Chondrocyte (in vitro differentiated cells): ENCODE results near the gene DAB2IP. TPM values are rescaled to one million over a fixed set of nuclear protein-coding genes. Genes with fewer than 3 reads are reported as not detected.

Experiments
- DNase-seq: peaks from one replicate; pipeline ENCODE4 v3.0.0; 2021; ENCODE audit warnings: mixed read lengths, low spot score
- H3K27ac Mint-ChIP-seq: one replicate; pipeline ENCODE4 v1.8.0; 2021; ENCODE audit warnings: mild to moderate bottlenecking, moderate library complexity, mixed read lengths; ENCODE audit not compliant: unreplicated experiment
- H3K27me3 Mint-ChIP-seq: 2 replicates; pipeline ENCODE4 v1.8.0; 2021; ENCODE audit warnings: low read depth, mixed read lengths
- H3K36me3 Mint-ChIP-seq: 2 replicates; pipeline ENCODE4 v1.8.0; 2021; ENCODE audit warnings: low read depth, mixed read lengths
- H3K4me1 Mint-ChIP-seq: 2 replicates; pipeline ENCODE4 v1.8.0; 2021; ENCODE audit warnings: low read depth, mild to moderate bottlenecking, mixed read lengths
- H3K4me3 Mint-ChIP-seq: one replicate; pipeline ENCODE4 v1.8.0; 2021; ENCODE audit warnings: mild to moderate bottlenecking, moderate library complexity, mixed read lengths; ENCODE audit not compliant: unreplicated experiment
- H3K9me3 Mint-ChIP-seq: 2 replicates; pipeline ENCODE4 v1.8.0; 2021; ENCODE audit warnings: low read depth, mixed read lengths
- total RNA-seq: library from RNA; stranded (reverse); gene quantifications from 3 replicates; pipeline ENCODE4 v1.2.1, GENCODE V29; 2021
- TF ChIP-seq, protein P1 (sequence below): fragments of 200-600 bp; sonication (generic); IDR thresholded peaks from 2 replicates; pipeline ENCODE4 v1.5.0; 2021; ENCODE audit warnings: antibody characterized with exemption, mild to moderate bottlenecking, moderate library complexity

The DAB2IP gene
- total RNA-seq, 1 donor from 2014 or later: 58.5 TPM

DNA sequence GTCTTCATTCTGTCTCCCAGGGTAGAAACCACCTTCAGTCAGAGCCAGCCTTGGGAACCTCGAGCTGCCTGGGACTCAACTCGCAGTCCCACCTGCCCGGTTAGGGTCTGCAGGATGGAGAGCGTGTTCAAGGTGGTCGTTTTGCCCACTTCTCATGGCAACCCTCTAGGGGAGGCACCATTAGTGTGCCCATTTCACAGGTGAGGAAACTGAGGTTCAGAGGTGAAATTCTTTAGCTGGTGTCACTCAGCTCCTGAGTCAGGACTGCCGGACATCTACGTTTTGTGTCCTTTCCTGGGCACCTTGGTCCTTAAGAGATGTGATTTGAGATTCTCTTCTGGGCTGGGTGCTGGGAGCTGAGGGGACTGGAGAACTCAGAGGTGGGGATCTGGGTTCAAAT is 30.0 kb downstream of the DAB2IP start:
- Mint-ChIP-seq H3K9me3 (no peaks in the 10 kb centered on the region), H3K36me3 (peaks cover 4% of the 10 kb centered on the region), H3K4me3 (no peak overlapping the region), H3K27ac (no peak overlapping the region), H3K4me1 (peaks cover under 1% of the 10 kb centered on the region), H3K27me3 (no peaks in the 10 kb centered on the region)
- peak; percentile 57 for DNase-seq
- TF ChIP-seq, protein P1, sequence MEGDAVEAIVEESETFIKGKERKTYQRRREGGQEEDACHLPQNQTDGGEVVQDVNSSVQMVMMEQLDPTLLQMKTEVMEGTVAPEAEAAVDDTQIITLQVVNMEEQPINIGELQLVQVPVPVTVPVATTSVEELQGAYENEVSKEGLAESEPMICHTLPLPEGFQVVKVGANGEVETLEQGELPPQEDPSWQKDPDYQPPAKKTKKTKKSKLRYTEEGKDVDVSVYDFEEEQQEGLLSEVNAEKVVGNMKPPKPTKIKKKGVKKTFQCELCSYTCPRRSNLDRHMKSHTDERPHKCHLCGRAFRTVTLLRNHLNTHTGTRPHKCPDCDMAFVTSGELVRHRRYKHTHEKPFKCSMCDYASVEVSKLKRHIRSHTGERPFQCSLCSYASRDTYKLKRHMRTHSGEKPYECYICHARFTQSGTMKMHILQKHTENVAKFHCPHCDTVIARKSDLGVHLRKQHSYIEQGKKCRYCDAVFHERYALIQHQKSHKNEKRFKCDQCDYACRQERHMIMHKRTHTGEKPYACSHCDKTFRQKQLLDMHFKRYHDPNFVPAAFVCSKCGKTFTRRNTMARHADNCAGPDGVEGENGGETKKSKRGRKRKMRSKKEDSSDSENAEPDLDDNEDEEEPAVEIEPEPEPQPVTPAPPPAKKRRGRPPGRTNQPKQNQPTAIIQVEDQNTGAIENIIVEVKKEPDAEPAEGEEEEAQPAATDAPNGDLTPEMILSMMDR: no peak

DNA sequence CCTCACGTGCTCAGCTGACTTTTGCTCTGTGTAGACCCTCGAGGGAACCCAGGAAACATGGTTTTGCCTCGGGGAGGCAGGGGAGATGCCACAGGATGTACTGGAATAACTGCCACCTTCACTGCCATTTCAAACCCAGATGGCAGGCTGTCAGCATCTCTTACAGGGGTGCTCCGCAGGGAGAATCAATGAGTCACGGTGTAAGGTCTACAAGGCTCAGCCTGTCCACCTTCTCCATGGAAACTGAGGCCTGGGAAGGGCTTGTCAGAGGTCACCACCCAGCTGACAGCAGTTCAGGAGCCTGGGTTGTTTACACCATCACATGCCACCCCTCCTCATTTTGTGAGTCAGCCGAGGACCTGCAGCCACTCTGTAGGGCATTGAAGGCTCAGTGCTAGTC is 30.8 kb downstream of the DAB2IP start:
- H3K4me3 Mint-ChIP-seq: no peak overlapping the region
- TF ChIP-seq, protein P1: no peak
- H3K9me3 Mint-ChIP-seq: no peaks in the 10 kb centered on the region
- DNase-seq: peak; percentile 44
- no peak overlapping the region for H3K27ac Mint-ChIP-seq
- peaks cover 4% of the 10 kb centered on the region for H3K36me3 Mint-ChIP-seq
- H3K4me1 Mint-ChIP-seq: no peaks in the 10 kb centered on the region
- no peaks in the 10 kb centered on the region for H3K27me3 Mint-ChIP-seq

DNA sequence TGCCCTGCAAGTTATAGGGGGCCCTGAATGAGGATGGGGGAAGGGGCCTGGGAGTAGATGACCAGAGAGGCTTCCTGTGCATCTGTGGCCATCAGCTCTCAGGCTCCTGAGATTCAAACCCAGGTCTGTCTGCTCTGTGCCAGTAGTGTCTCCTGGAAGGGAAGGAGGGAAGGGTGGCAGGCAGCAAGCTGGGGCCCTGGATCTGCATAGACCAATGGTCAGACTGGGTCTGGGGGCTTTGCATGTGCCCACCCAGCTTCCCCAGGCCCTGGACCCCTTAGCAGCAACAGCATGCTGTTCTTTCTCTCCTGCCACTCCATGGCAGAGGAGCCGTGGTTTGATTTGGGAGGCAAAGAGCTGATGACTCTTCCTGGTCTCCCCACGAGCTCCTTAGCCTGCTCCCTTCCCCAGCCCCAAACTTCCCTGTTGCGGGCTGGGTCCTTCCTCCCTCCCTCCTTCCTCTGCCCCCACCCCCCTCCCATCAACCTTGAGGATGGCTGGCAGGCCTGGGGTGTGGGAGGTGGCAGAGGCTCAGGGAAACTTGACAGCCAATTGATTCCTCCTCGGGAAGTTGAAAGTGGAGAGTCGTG is 31.6 kb downstream of the DAB2IP start:
- Mint-ChIP-seq H3K4me3 (no peak overlapping the region), H3K9me3 (no peaks in the 10 kb centered on the region), H3K27me3 (no peaks in the 10 kb centered on the region), H3K4me1 (no peaks in the 10 kb centered on the region), H3K36me3 (peaks cover 4% of the 10 kb centered on the region), H3K27ac (no peak overlapping the region)
- TF ChIP-seq, protein P1: no peak
- peak; percentile 50 for DNase-seq

DNA sequence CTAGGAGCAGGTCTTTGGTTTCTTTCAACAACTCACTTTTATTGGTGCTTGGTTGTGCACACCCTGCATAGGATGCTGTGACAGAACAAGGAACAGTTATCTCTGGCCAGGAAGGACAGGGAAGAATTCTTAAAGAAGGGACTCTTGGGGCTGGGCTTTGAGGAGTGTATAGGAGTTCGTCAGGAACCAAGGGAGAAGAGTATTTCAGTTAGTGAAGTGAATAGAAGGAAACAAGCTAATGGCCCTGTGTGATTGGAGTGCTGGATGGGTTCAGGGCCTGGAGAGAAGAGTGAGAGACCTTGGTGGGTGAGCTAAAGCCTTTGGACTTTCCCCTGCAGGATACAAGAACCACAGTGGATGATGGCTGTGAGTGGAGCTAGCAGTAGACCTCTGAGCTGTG is 32.2 kb downstream of the DAB2IP start:
- H3K36me3 Mint-ChIP-seq: peaks cover 4% of the 10 kb centered on the region
- no peak overlapping the region for H3K4me3 Mint-ChIP-seq
- no peaks in the 10 kb centered on the region for H3K9me3 Mint-ChIP-seq
- TF ChIP-seq, protein P1: no peak
- H3K27ac Mint-ChIP-seq: no peak overlapping the region
- H3K4me1 Mint-ChIP-seq: no peaks in the 10 kb centered on the region
- H3K27me3 Mint-ChIP-seq: no peaks in the 10 kb centered on the region
- DNase-seq: no peak

DNA sequence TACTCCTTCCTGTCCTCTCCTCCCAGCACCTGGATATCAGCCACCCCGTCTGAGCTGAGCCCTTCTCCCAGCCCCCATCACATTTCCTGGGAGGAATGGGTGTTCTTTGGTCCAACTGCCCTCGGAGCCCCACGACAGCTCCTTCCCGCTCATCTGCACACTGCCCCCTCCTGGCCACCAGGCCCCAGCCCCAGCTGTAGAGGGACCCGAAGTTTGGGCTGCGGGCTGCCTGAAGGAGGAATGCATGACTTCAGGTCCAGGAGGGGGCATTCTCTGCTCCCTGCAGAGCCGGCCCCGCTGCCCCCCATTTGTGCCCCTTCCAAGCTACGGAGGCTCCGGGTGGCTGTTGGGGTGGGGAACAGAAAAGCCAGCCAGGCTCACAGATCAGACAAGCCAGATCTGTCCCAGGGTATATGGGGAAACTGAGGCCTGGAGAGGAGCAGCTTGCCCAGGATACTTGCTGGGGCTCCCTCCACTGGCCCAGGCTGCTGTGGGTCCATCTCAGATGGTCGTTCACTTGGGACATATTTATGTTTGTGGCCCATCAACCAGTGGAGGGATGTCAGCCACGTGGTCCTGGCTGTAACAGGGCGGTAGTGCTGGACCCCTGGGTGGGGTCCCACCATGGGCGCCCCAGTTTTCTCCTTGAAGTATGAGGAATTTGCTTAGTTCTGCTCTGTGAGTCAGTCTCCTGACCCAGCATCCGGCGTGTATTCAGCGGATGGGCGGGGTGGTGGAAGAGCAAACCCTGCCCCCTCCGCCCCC is 33.1 kb downstream of the DAB2IP start:
- no peaks in the 10 kb centered on the region for H3K27me3 Mint-ChIP-seq
- no peak overlapping the region for H3K27ac Mint-ChIP-seq
- TF ChIP-seq, protein P1: peak; percentile 78
- peak; percentile 85 for DNase-seq
- H3K4me1 Mint-ChIP-seq: no peaks in the 10 kb centered on the region
- no peaks in the 10 kb centered on the region for H3K9me3 Mint-ChIP-seq
- peaks cover 4% of the 10 kb centered on the region for H3K36me3 Mint-ChIP-seq
- no peak overlapping the region for H3K4me3 Mint-ChIP-seq
